ENCODE measurements around the gene SEPSECS. TPM values are rescaled to one million over a fixed set of nuclear protein-coding genes. Genes with fewer than 3 reads are reported as not detected.

SEPSECS gene
- total RNA-seq, 2 experiments from 2014 or later = 12.8 to 13.3 TPM

- no peaks in the 10 kb centered on the region for H3K9me3 Mint-ChIP-seq
- no peaks in the 10 kb centered on the region for H3K27me3 Mint-ChIP-seq
- POLR2A ChIA-PET = no interaction called here
- DNase-seq = no peak
- CTCF ChIA-PET = interaction anchor here (1.2 to 1.4 kb wide), 3 partner anchors 10 to 174 kb away, joined by 3 to 8 read pairs (median 3); partner anchors contain the start of gene ZCCHC4
- intact Hi-C loops (cut with micrococcal nuclease) = no loop called here
- no peak overlapping the region for H3K27ac Mint-ChIP-seq
- peaks cover 17% of the 10 kb centered on the region for H3K36me3 Mint-ChIP-seq
- peaks cover 16% of the 10 kb centered on the region for H3K4me1 Mint-ChIP-seq (ENCODE audit: low read depth)
- H3K4me3 Mint-ChIP-seq = no peak overlapping the region
Measured at GRCh38 chr4:25154594-25155265, 5.5 kb downstream of the SEPSECS start.

GRCh38 chr4:25146076-25146475, 14.2 kb downstream of the SEPSECS start:
- Mint-ChIP-seq H3K36me3 (peaks cover 30% of the 10 kb centered on the region), H3K27ac (no peak overlapping the region), H3K9me3 (no peaks in the 10 kb centered on the region), H3K4me3 (no peak overlapping the region), H3K27me3 (no peaks in the 10 kb centered on the region), H3K4me1 (ENCODE audit: low read depth) (no peaks in the 10 kb centered on the region)
- POLR2A ChIA-PET = no interaction called here
- intact Hi-C loops (cut with micrococcal nuclease) = no loop called here
- DNase-seq = no peak
- CTCF ChIA-PET = interaction anchor here (1.5 to 2.6 kb wide), 2 partner anchors 9 to 11 kb away, joined by 4 to 8 read pairs; no protein-coding TSS in a partner anchor

- DNase-seq = no peak
- intact Hi-C loops (cut with micrococcal nuclease) = loop anchor here (1.0 kb wide), 1 partner anchor 165 kb away; no protein-coding TSS in a partner anchor
- ChIA-PET CTCF (interaction anchor here (0.8 to 3.6 kb wide), 17 partner anchors 10 to 585 kb away, joined by 3 to 31 read pairs (median 4); partner anchors contain the start of genes SEPSECS and ZCCHC4), POLR2A (no interaction called here)
- Mint-ChIP-seq H3K9me3 (no peaks in the 10 kb centered on the region), H3K27me3 (no peaks in the 10 kb centered on the region), H3K36me3 (peaks cover 30% of the 10 kb centered on the region), H3K27ac (no peak overlapping the region), H3K4me3 (no peak overlapping the region), H3K4me1 (ENCODE audit: low read depth) (no peaks in the 10 kb centered on the region)
Measured at GRCh38 chr4:25144870-25145481, 15.3 kb downstream of the SEPSECS start.

GRCh38 chr4:25142468-25142867, 17.8 kb downstream of the SEPSECS start:
- no peak overlapping the region for H3K27ac Mint-ChIP-seq
- no peak overlapping the region for H3K4me3 Mint-ChIP-seq
- peaks cover 46% of the 10 kb centered on the region for H3K36me3 Mint-ChIP-seq
- H3K9me3 Mint-ChIP-seq = no peaks in the 10 kb centered on the region
- intact Hi-C loops (cut with micrococcal nuclease) = no loop called here
- ChIA-PET CTCF (interaction anchor here (3.6 kb wide), 1 partner anchor 162 kb away, joined by 31 read pairs; no protein-coding TSS in a partner anchor), POLR2A (no interaction called here)
- no peaks in the 10 kb centered on the region for H3K27me3 Mint-ChIP-seq
- no peaks in the 10 kb centered on the region for H3K4me1 Mint-ChIP-seq (ENCODE audit: low read depth)
- no peak for DNase-seq

GRCh38 chr4:25141592-25141991, 18.7 kb downstream of the SEPSECS start:
- H3K4me3 Mint-ChIP-seq = no peak overlapping the region
- CTCF ChIA-PET = no interaction called here

GRCh38 chr4:25133132-25133531, 27.1 kb downstream of the SEPSECS start:
- POLR2A ChIA-PET = no interaction called here
- Mint-ChIP-seq H3K4me3 (no peak overlapping the region), H3K4me1 (ENCODE audit: low read depth) (peaks cover 14% of the 10 kb centered on the region), H3K27me3 (no peaks in the 10 kb centered on the region), H3K9me3 (no peaks in the 10 kb centered on the region), H3K27ac (no peak overlapping the region), H3K36me3 (peaks cover 31% of the 10 kb centered on the region)
- no peak for DNase-seq
- intact Hi-C loops (cut with micrococcal nuclease) = no loop called here
- CTCF ChIA-PET = no interaction called here

More at GRCh38 chr4:25141592-25141991, 18.7 kb downstream of the SEPSECS start:
- Mint-ChIP-seq H3K27me3 (no peaks in the 10 kb centered on the region), H3K36me3 (peaks cover 55% of the 10 kb centered on the region), H3K27ac (no peak overlapping the region), H3K4me1 (ENCODE audit: low read depth) (peaks cover 4% of the 10 kb centered on the region), H3K9me3 (no peaks in the 10 kb centered on the region)
- intact Hi-C loops (cut with micrococcal nuclease) = no loop called here
- POLR2A ChIA-PET = no interaction called here
- no peak for DNase-seq

GRCh38 chr4:25131926-25132325, 28.3 kb downstream of the SEPSECS start:
- CTCF ChIA-PET = interaction anchor here (0.6 to 1.1 kb wide), 3 partner anchors 180 to 306 kb away, joined by 3 to 4 read pairs (median 3); partner anchors contain the start of gene ZCCHC4
- Mint-ChIP-seq H3K27me3 (no peaks in the 10 kb centered on the region), H3K27ac (no peak overlapping the region), H3K36me3 (peaks cover 22% of the 10 kb centered on the region), H3K4me1 (ENCODE audit: low read depth) (peaks cover 10% of the 10 kb centered on the region), H3K4me3 (no peak overlapping the region), H3K9me3 (no peaks in the 10 kb centered on the region)
- POLR2A ChIA-PET = no interaction called here
- no peak for DNase-seq
- intact Hi-C loops (cut with micrococcal nuclease) = no loop called here

- Mint-ChIP-seq H3K4me3 (no peak overlapping the region), H3K9me3 (no peaks in the 10 kb centered on the region), H3K36me3 (peaks cover 16% of the 10 kb centered on the region), H3K4me1 (ENCODE audit: low read depth) (peaks cover 9% of the 10 kb centered on the region), H3K27ac (no peak overlapping the region), H3K27me3 (no peaks in the 10 kb centered on the region)
- no peak for DNase-seq
- ChIA-PET CTCF (interaction anchor here (1.0 to 1.1 kb wide), 2 partner anchors 181 to 200 kb away, joined by 3 read pairs; partner anchors contain the start of gene ZCCHC4), POLR2A (no interaction called here)
- intact Hi-C loops (cut with micrococcal nuclease) = no loop called here
Measured at GRCh38 chr4:25131381-25131780, 28.9 kb downstream of the SEPSECS start.

GRCh38 chr4:25129917-25130316, 30.3 kb downstream of the SEPSECS start:
- no peak overlapping the region for H3K4me3 Mint-ChIP-seq
- no peaks in the 10 kb centered on the region for H3K9me3 Mint-ChIP-seq
- no peak overlapping the region for H3K27ac Mint-ChIP-seq
- intact Hi-C loops (cut with micrococcal nuclease) = no loop called here
- no peaks in the 10 kb centered on the region for H3K27me3 Mint-ChIP-seq
- POLR2A ChIA-PET = no interaction called here
- H3K36me3 Mint-ChIP-seq = peaks cover 14% of the 10 kb centered on the region
- peaks cover 3% of the 10 kb centered on the region for H3K4me1 Mint-ChIP-seq (ENCODE audit: low read depth)
- no peak for DNase-seq
- CTCF ChIA-PET = interaction anchor here (1.0 to 1.7 kb wide), 2 partner anchors 14 to 182 kb away, joined by 5 to 6 read pairs; partner anchors contain the start of gene ZCCHC4

GRCh38 chr4:25128671-25129070, 31.6 kb downstream of the SEPSECS start:
- H3K9me3 Mint-ChIP-seq = no peaks in the 10 kb centered on the region
- peaks cover 3% of the 10 kb centered on the region for H3K4me1 Mint-ChIP-seq (ENCODE audit: low read depth)
- ChIA-PET POLR2A (interaction anchor here (0.6 kb wide), 1 partner anchor 108 kb away, joined by 3 read pairs; no protein-coding TSS in a partner anchor), CTCF (no interaction called here)
- no peak overlapping the region for H3K27ac Mint-ChIP-seq
- intact Hi-C loops (cut with micrococcal nuclease) = no loop called here
- H3K4me3 Mint-ChIP-seq = no peak overlapping the region
- H3K36me3 Mint-ChIP-seq = peaks cover 11% of the 10 kb centered on the region
- no peak for DNase-seq
- no peaks in the 10 kb centered on the region for H3K27me3 Mint-ChIP-seq

- H3K4me3 Mint-ChIP-seq = no peak overlapping the region
- peak; percentile 22 for DNase-seq
- H3K36me3 Mint-ChIP-seq = peaks cover 14% of the 10 kb centered on the region
- peaks cover 11% of the 10 kb centered on the region for H3K4me1 Mint-ChIP-seq (ENCODE audit: low read depth)
- no peaks in the 10 kb centered on the region for H3K9me3 Mint-ChIP-seq
- intact Hi-C loops (cut with micrococcal nuclease) = loop anchor here (2.0 kb wide), 1 partner anchor 38 kb away; the partner anchor contains the start of gene SEPSECS
- CTCF ChIA-PET = no interaction called here
- POLR2A ChIA-PET = no interaction called here
- no peak overlapping the region for H3K27ac Mint-ChIP-seq
- no peaks in the 10 kb centered on the region for H3K27me3 Mint-ChIP-seq
Measured at GRCh38 chr4:25123236-25123635, 37.0 kb downstream of the SEPSECS start.

- Mint-ChIP-seq H3K36me3 (peaks cover 10% of the 10 kb centered on the region), H3K27me3 (no peaks in the 10 kb centered on the region), H3K4me1 (ENCODE audit: low read depth) (peaks cover 11% of the 10 kb centered on the region), H3K9me3 (no peaks in the 10 kb centered on the region), H3K4me3 (no peak overlapping the region), H3K27ac (no peak overlapping the region)
- intact Hi-C loops (cut with micrococcal nuclease) = no loop called here
- CTCF ChIA-PET = no interaction called here
- no peak for DNase-seq
- POLR2A ChIA-PET = no interaction called here
Measured at GRCh38 chr4:25120146-25120940, 39.9 kb downstream of the SEPSECS start.
